Measurements from ENCODE around the gene TTLL4. TPM values are rescaled to one million over a fixed set of nuclear protein-coding genes. Genes with fewer than 3 reads are reported as not detected.
"Not testable (repeated sequence)": the region's sequence is repeated elsewhere in the genome, so short reads cannot be mapped to it uniquely, and the experiment has no call there.

The TTLL4 gene
- total and polyA plus RNA-seq, 9 donors, result 9.7 to 25.5 (median 20.7) TPM

GRCh38 chr2:218755198-218755566 is 44.5 kb downstream of the TTLL4 start:
- no peak overlapping the region for H3K27ac ChIP-seq (ENCODE audit: low read length)
- no peaks in the 10 kb centered on the region for H3K27me3 ChIP-seq (ENCODE audit: control insufficient read depth, insufficient read depth, low read length)
- H3K36me3 ChIP-seq (ENCODE audit: control insufficient read depth, insufficient read depth, low read length), result peaks cover 54% of the 10 kb centered on the region
- no peak overlapping the region for H3K4me3 ChIP-seq (ENCODE audit: low read length)
- DNase-seq, result no peak
- H3K4me1 ChIP-seq (ENCODE audit: control insufficient read depth, insufficient read depth, low read length), result no peaks in the 10 kb centered on the region
- WGBS (ENCODE audit: insufficient coverage), result 100% methylated on average over 2 of the region's 3 CpGs
- H3K9me3 ChIP-seq (replicated peaks; ENCODE audit: control insufficient read depth, low read depth, low read length), result no peaks in the 10 kb centered on the region

GRCh38 chr2:218755567-218756404 is 45.2 kb downstream of the TTLL4 start:
- WGBS (ENCODE audit: insufficient coverage), result 91% methylated on average over 7 of the region's 10 CpGs
- H3K9me3 ChIP-seq (replicated peaks; ENCODE audit: control insufficient read depth, low read depth, low read length), result no peaks in the 10 kb centered on the region
- H3K4me1 ChIP-seq (ENCODE audit: control insufficient read depth, insufficient read depth, low read length), result no peaks in the 10 kb centered on the region
- no peak overlapping the region for H3K27ac ChIP-seq (ENCODE audit: low read length)
- H3K36me3 ChIP-seq (ENCODE audit: control insufficient read depth, insufficient read depth, low read length), result peaks cover 47% of the 10 kb centered on the region
- H3K27me3 ChIP-seq (ENCODE audit: control insufficient read depth, insufficient read depth, low read length), result no peaks in the 10 kb centered on the region
- DNase-seq, result no peak
- H3K4me3 ChIP-seq (ENCODE audit: low read length), result no peak overlapping the region

DNA sequence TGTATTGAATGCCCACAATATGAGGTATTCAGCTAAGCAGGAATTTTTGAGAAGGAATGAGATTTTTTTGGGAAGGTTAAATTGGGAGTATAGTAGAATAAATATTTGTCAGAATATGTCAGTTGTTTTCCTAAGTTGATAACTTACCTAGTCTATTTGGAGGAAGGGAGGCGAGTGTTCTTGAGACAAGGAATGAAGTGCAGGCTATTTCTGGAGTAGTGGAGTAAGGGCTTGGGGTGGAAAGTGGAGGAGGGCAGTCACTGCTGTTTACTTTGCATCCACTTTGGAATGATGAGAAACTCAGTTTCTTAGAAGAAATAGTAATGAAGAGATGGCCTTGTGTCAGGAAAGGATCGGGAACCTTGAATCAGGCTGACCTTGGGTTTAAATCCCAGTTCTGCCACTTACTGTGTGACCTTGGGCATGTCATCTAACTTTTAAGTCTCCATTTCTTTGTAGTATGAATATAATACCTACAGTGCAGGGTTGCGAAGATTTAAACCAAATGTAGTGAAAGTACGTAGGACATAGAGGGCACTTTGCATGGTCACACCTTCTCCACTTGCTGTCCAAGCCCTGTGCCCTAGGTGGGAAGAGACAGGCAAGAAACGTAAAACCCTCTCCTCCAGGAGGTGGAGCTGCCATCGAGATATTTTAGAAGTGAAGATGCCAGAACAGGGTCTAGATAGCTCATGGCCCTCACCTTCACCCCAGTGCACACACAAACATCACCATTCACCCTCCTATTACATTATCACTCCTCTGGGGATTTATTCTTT is 46.2 kb downstream of the TTLL4 start:
- H3K4me3 ChIP-seq (ENCODE audit: low read length), result no peak overlapping the region
- no peaks in the 10 kb centered on the region for H3K9me3 ChIP-seq (replicated peaks; ENCODE audit: control insufficient read depth, low read depth, low read length)
- no peak for DNase-seq
- H3K36me3 ChIP-seq (ENCODE audit: control insufficient read depth, insufficient read depth, low read length), result peaks cover 41% of the 10 kb centered on the region
- H3K27me3 ChIP-seq (ENCODE audit: control insufficient read depth, insufficient read depth, low read length), result no peaks in the 10 kb centered on the region
- H3K4me1 ChIP-seq (ENCODE audit: control insufficient read depth, insufficient read depth, low read length), result no peaks in the 10 kb centered on the region
- 65% methylated on average over 4 of the region's 6 CpGs for WGBS (ENCODE audit: insufficient coverage)
- H3K27ac ChIP-seq (ENCODE audit: low read length), result no peak overlapping the region

DNA sequence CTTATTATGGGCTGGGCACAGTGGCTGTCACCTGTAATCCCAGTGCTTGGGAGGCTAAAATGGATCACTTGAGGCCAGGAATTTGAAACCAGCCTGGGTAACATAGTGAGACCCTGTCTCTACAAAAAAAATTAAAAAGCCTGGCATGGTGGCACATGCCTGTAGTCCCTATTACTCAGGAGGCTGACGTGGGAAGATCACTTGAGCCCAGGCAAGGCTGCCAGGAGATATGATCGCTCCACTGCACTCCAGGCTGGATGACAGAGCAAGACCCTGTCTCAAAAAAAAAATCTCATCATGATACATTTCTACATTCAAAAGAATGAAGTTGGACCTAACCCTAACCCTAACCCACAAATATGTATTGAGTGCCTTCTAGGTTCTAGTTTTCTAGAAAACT is 51.2 kb downstream of the TTLL4 start:
- Histone ChIP-seq H3K4me1 (ENCODE audit: control insufficient read depth, insufficient read depth, low read length) (no peaks in the 10 kb centered on the region), H3K27me3 (ENCODE audit: control insufficient read depth, insufficient read depth, low read length) (no peaks in the 10 kb centered on the region), H3K4me3 (ENCODE audit: low read length) (no peak overlapping the region), H3K27ac (ENCODE audit: low read length) (no peak overlapping the region), H3K36me3 (ENCODE audit: control insufficient read depth, insufficient read depth, low read length) (no peaks in the 10 kb centered on the region), H3K9me3 (replicated peaks; ENCODE audit: control insufficient read depth, low read depth, low read length) (no peaks in the 10 kb centered on the region)
- DNase-seq, result no peak
- WGBS (ENCODE audit: insufficient coverage), result 94% methylated on average over 2 of the region's 2 CpGs

DNA sequence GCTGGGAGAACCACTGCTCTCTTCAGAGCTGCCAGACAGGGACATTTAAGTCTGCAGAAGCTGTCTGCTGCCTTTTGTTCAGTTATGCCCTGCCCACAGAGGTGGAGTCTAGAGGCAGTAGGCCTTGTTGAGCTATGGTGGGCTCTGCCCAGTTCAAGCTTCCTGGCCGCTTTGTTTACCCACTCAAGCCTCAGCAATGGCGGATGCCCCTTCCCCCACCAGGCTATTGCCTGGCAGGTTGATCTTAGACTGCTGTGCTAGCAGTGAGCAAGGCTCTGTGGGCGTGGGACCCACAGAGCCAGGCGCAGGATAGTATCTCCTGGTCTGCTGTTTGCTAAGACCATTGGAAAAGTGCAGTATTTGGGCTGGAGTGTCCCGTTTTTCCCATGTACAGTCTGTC is 62.1 kb downstream of the TTLL4 start:
- H3K9me3 ChIP-seq (replicated peaks; ENCODE audit: control insufficient read depth, low read depth, low read length); DNase-seq; H3K27ac ChIP-seq (ENCODE audit: low read length); H3K36me3 ChIP-seq (ENCODE audit: control insufficient read depth, insufficient read depth, low read length); H3K27me3 ChIP-seq (ENCODE audit: control insufficient read depth, insufficient read depth, low read length); H3K4me1 ChIP-seq (ENCODE audit: control insufficient read depth, insufficient read depth, low read length); H3K4me3 ChIP-seq (ENCODE audit: low read length): not testable (repeated sequence)
- WGBS (ENCODE audit: insufficient coverage), result 88% methylated on average over 4 of the region's 5 CpGs

DNA sequence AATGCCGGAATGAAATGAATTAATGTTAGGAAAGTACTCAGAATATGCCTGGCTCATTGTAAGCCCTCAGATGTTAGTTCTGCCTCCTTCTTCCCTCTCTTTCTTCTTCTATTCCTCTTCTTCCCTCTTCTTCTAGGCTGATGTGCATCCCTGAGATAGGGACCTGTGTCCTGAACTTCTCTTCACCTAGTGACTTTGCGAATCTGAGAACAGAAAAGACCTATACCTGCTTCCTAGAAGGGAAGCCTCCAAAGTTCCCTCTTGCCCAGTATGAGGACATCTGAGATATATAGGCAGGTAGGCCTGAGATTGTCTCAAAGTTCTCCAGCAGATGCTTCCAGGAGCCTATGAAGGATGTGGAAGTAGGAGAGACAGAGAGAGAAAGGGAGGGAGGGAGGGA is 63.2 kb downstream of the TTLL4 start:
- no peak for DNase-seq

GRCh38 chr2:218776488-218776887 is 65.9 kb downstream of the TTLL4 start:
- WGBS (ENCODE audit: insufficient coverage), result no CpG with 5 or more reads among the region's 1 CpG
- H3K27ac ChIP-seq (ENCODE audit: low read length), result no peak overlapping the region
- no peak for DNase-seq
- no peaks in the 10 kb centered on the region for H3K36me3 ChIP-seq (ENCODE audit: control insufficient read depth, insufficient read depth, low read length)
- no peak overlapping the region for H3K4me3 ChIP-seq (ENCODE audit: low read length)
- H3K27me3 ChIP-seq (ENCODE audit: control insufficient read depth, insufficient read depth, low read length), result no peaks in the 10 kb centered on the region
- H3K9me3 ChIP-seq (replicated peaks; ENCODE audit: control insufficient read depth, low read depth, low read length), result no peaks in the 10 kb centered on the region
- peaks cover 6% of the 10 kb centered on the region for H3K4me1 ChIP-seq (ENCODE audit: control insufficient read depth, insufficient read depth, low read length)

More for the DNA sequence above, 63.2 kb downstream of the TTLL4 start:
- H3K27ac ChIP-seq (ENCODE audit: low read length), result no peak overlapping the region
- H3K36me3 ChIP-seq (ENCODE audit: control insufficient read depth, insufficient read depth, low read length), result no peaks in the 10 kb centered on the region
- H3K27me3 ChIP-seq (ENCODE audit: control insufficient read depth, insufficient read depth, low read length), result no peaks in the 10 kb centered on the region
- no peaks in the 10 kb centered on the region for H3K9me3 ChIP-seq (replicated peaks; ENCODE audit: control insufficient read depth, low read depth, low read length)
- no CpG with 5 or more reads among the region's 2 CpGs for WGBS (ENCODE audit: insufficient coverage)
- no peak overlapping the region for H3K4me3 ChIP-seq (ENCODE audit: low read length)
- H3K4me1 ChIP-seq (ENCODE audit: control insufficient read depth, insufficient read depth, low read length), result no peaks in the 10 kb centered on the region

DNA sequence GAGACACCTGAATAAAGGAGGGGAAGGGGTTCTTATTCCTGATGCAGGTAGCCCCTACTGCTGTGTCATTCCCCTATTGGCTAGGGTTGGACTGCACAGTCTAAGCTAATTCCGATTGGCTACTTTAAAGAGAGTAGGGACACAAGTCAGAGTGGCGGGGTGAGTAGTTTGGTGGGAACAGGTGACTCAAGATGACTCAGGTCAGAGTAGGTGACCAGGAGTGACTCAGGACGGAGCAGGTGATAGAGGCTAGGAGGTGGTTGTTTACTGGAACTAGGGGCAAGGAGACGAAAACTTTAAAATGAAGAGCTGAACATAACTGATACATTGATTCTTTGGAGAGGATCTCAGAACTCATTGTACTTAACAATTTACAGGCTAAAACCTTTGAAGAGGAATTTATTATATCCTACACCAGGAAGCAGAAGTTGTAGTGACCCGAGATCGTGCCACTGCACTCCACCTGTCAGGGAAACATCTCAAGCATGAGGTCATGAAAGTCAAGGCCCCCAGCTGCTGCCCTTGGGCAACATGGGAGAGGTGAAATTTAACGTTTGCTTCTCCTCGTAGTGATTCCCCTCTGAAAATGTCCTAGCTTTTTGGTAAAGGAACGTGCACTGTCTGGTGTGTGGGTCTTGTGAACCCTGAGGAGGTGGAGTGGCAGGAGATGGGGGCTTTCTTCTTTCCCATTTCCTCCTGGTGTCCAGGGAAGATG is 66.8 kb downstream of the TTLL4 start:
- no peak for DNase-seq
- no peaks in the 10 kb centered on the region for H3K27me3 ChIP-seq (ENCODE audit: control insufficient read depth, insufficient read depth, low read length)
- H3K27ac ChIP-seq (ENCODE audit: low read length), result no peak overlapping the region
- no peak overlapping the region for H3K4me3 ChIP-seq (ENCODE audit: low read length)
- H3K9me3 ChIP-seq (replicated peaks; ENCODE audit: control insufficient read depth, low read depth, low read length), result no peaks in the 10 kb centered on the region
- no peaks in the 10 kb centered on the region for H3K36me3 ChIP-seq (ENCODE audit: control insufficient read depth, insufficient read depth, low read length)
- H3K4me1 ChIP-seq (ENCODE audit: control insufficient read depth, insufficient read depth, low read length), result peaks cover 9% of the 10 kb centered on the region
- WGBS (ENCODE audit: insufficient coverage), result 94% methylated on average over 6 of the region's 9 CpGs

DNA sequence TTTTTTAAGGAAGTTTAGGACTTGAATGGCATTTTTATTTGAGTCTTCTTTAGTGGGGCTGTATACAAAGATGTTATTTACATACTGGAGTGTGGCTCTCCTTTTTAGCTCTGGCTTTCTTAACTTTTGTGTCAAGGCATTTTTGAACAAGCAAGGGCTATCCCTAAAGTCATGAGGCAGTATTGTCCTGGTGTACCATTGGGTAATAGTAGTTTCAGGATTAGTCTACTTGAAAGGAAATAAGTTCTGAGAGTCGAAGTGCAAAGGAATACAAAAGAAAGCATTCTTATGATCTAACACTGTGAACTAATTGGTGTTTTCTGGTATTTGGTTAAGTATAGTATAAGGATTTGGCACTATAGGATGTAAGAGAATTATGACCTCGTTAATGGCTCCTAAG is 69.4 kb downstream of the TTLL4 start:
- no CpG with 5 or more reads among the region's 2 CpGs for WGBS (ENCODE audit: insufficient coverage)
- H3K36me3 ChIP-seq (ENCODE audit: control insufficient read depth, insufficient read depth, low read length), result no peaks in the 10 kb centered on the region
- H3K4me3 ChIP-seq (ENCODE audit: low read length), result no peak overlapping the region
- H3K9me3 ChIP-seq (replicated peaks; ENCODE audit: control insufficient read depth, low read depth, low read length), result no peaks in the 10 kb centered on the region
- no peak for DNase-seq
- H3K4me1 ChIP-seq (ENCODE audit: control insufficient read depth, insufficient read depth, low read length), result peaks cover 17% of the 10 kb centered on the region
- no peaks in the 10 kb centered on the region for H3K27me3 ChIP-seq (ENCODE audit: control insufficient read depth, insufficient read depth, low read length)
- no peak overlapping the region for H3K27ac ChIP-seq (ENCODE audit: low read length)

Measured in muscle of leg (tissue), 11 donors.